HEK293 (cell line): ENCODE measurements around the gene PTPRG.

Experiments
- CTCF ChIA-PET: fragments of 350-600 bp; formaldehyde crosslinking; extraction: SDS; loops from one replicate; lab custom pipeline; 2021; ENCODE audit warnings: antibody characterized with exemption; lab: Yijun Ruan, JAX
- POLR2A ChIA-PET: fragments of 300-600 bp; formaldehyde crosslinking; extraction: SDS; loops from one replicate; lab custom pipeline; 2020; ENCODE audit warnings: antibody characterized with exemption, inconsistent platforms; lab: Yijun Ruan, JAX
- H3K27ac ChIP-seq: fragments of 200-500 bp; sonication (Bioruptor generic); 2 replicates; pipeline ENCODE4 v1.5.1; 2014; ENCODE audit warnings: low read depth, low read length, control low read depth, inconsistent platforms; ENCODE audit errors: extremely low read depth
- H3K36me3 ChIP-seq, 2 experiments: fragments of 200-500 bp in 1 of 2; sonication (Bioruptor generic) in 1 of 2; 1 replicate in 1 of 2; 2 replicates in 1 of 2; pipeline ENCODE4 v1.5.1; 2014 to 2017; ENCODE audit warnings: inconsistent platforms in 2 of 2, low read length in 2 of 2; ENCODE audit not compliant: control insufficient read depth in 2 of 2, insufficient read depth in 1 of 2
- H3K4me1 ChIP-seq: fragments of 200-500 bp; sonication (Bioruptor generic); 2 replicates; pipeline ENCODE4 v1.5.1; 2014; ENCODE audit warnings: mild to moderate bottlenecking, low read length, inconsistent platforms; ENCODE audit not compliant: control insufficient read depth, insufficient read depth
- H3K4me3 ChIP-seq: 2 replicates; pipeline ENCODE4 v1.5.1; 2011; ENCODE audit warnings: low read depth, mild to moderate bottlenecking, control low read depth, low read length, moderate library complexity
- H3K9me3 ChIP-seq: fragments of 200-500 bp; sonication (Bioruptor generic); 2 replicates; pipeline ENCODE4 v1.5.1; 2014; ENCODE audit warnings: low read depth, low read length, inconsistent platforms; ENCODE audit not compliant: control insufficient read depth, insufficient read depth
- HOXD13 ChIP-seq: sonication (generic); formaldehyde crosslinking; IDR thresholded peaks from 2 replicates; pipeline ENCODE4 v1.8.0; 2022; ENCODE audit warnings: missing genetic modification reagents, borderline replicate concordance
- KLF9 ChIP-seq: fragments of 450-650 bp; formaldehyde crosslinking; IDR thresholded peaks from 2 replicates; pipeline ENCODE4 v1.5.1; 2016; ENCODE audit warnings: missing biosample characterization, missing genetic modification characterization, low read depth
- MZF1 ChIP-seq: fragments of 450-650 bp; formaldehyde crosslinking; IDR thresholded peaks from 2 replicates; pipeline ENCODE4 v1.5.1; 2017; ENCODE audit warnings: missing biosample characterization, missing genetic modification characterization, borderline replicate concordance
- OSR2 ChIP-seq: fragments of 450-650 bp; formaldehyde crosslinking; IDR thresholded peaks from 2 replicates; pipeline ENCODE4 v1.5.1; 2016; ENCODE audit warnings: missing biosample characterization, missing genetic modification characterization
- SALL2 ChIP-seq: fragments of 450-650 bp; formaldehyde crosslinking; IDR thresholded peaks from 2 replicates; pipeline ENCODE4 v1.5.0; 2017; ENCODE audit warnings: missing biosample characterization, mild to moderate bottlenecking, missing genetic modification characterization, borderline replicate concordance
- ZBTB1 ChIP-seq: fragments of 450-650 bp; formaldehyde crosslinking; IDR thresholded peaks from 2 replicates; pipeline ENCODE4 v1.5.1; 2016; ENCODE audit warnings: missing biosample characterization, missing genetic modification characterization
- ZBTB6 ChIP-seq: fragments of 450-650 bp; formaldehyde crosslinking; IDR thresholded peaks from 2 replicates; pipeline ENCODE4 v1.5.1; 2017; ENCODE audit warnings: missing biosample characterization, missing genetic modification characterization
- ZNF138 ChIP-seq: fragments of 450-650 bp; formaldehyde crosslinking; IDR thresholded peaks from 2 replicates; pipeline ENCODE4 v1.5.1; 2016; ENCODE audit warnings: missing biosample characterization, missing genetic modification characterization, borderline replicate concordance
- ZNF140 ChIP-seq: fragments of 450-650 bp; formaldehyde crosslinking; IDR thresholded peaks from 2 replicates; pipeline ENCODE4 v1.5.1; 2016; ENCODE audit warnings: missing biosample characterization, missing genetic modification characterization
- ZNF157 ChIP-seq: fragments of 450-650 bp; formaldehyde crosslinking; IDR thresholded peaks from 2 replicates; pipeline ENCODE4 v1.5.1; 2016; ENCODE audit warnings: missing biosample characterization, missing genetic modification characterization
- ZNF202 ChIP-seq: fragments of 450-650 bp; formaldehyde crosslinking; IDR thresholded peaks from 2 replicates; pipeline ENCODE4 v1.5.1; 2016; ENCODE audit warnings: missing biosample characterization, missing genetic modification characterization, borderline replicate concordance
- ZNF274 ChIP-seq, 2 experiments: fragments of 200-500 bp in 1 of 2; fragments of 450-650 bp in 1 of 2; sonication (Bioruptor generic) in 1 of 2; formaldehyde crosslinking in 1 of 2; IDR thresholded peaks; 2 replicates each; pipeline versions ENCODE4 v1.5.1 to v1.6.1; 2014 to 2016; ENCODE audit warnings: borderline replicate concordance in 1 of 2, inconsistent platforms in 1 of 2, low read length in 1 of 2, missing biosample characterization in 1 of 2, missing genetic modification characterization in 1 of 2
- ZNF324 ChIP-seq: fragments of 450-650 bp; formaldehyde crosslinking; IDR thresholded peaks from 2 replicates; pipeline ENCODE4 v1.5.1; 2016; ENCODE audit warnings: missing biosample characterization, missing genetic modification characterization
- ZNF416 ChIP-seq: fragments of 450-650 bp; formaldehyde crosslinking; IDR thresholded peaks from 2 replicates; pipeline ENCODE4 v1.5.1; 2016; ENCODE audit warnings: missing biosample characterization, missing genetic modification characterization
- ZNF521 ChIP-seq: fragments of 450-650 bp; formaldehyde crosslinking; IDR thresholded peaks from 2 replicates; pipeline ENCODE4 v1.5.1; 2017; ENCODE audit warnings: missing biosample characterization, mild to moderate bottlenecking, missing genetic modification characterization
- ZNF548 ChIP-seq: fragments of 450-650 bp; formaldehyde crosslinking; IDR thresholded peaks from 2 replicates; pipeline ENCODE4 v1.5.1; 2016; ENCODE audit warnings: missing biosample characterization, missing genetic modification characterization
- ZNF558 ChIP-seq: fragments of 450-650 bp; formaldehyde crosslinking; IDR thresholded peaks from 2 replicates; pipeline ENCODE4 v1.5.1; 2016; ENCODE audit warnings: missing biosample characterization, missing genetic modification characterization
- ZNF560 ChIP-seq: fragments of 450-650 bp; formaldehyde crosslinking; IDR thresholded peaks from 2 replicates; pipeline ENCODE4 v1.5.1; 2017; ENCODE audit warnings: missing biosample characterization, missing genetic modification characterization, borderline replicate concordance
- ZNF580 ChIP-seq: fragments of 450-650 bp; formaldehyde crosslinking; IDR thresholded peaks from 2 replicates; pipeline ENCODE4 v1.5.1; 2016; ENCODE audit warnings: missing biosample characterization, missing genetic modification characterization
- ZNF600 ChIP-seq: fragments of 450-650 bp; formaldehyde crosslinking; IDR thresholded peaks from 2 replicates; pipeline ENCODE4 v1.5.1; 2016; ENCODE audit warnings: missing biosample characterization, missing genetic modification characterization
- ZNF664 ChIP-seq: fragments of 450-650 bp; formaldehyde crosslinking; IDR thresholded peaks from 2 replicates; pipeline ENCODE4 v1.5.1; 2016; ENCODE audit warnings: missing biosample characterization, missing genetic modification characterization
- ZNF692 ChIP-seq: fragments of 450-650 bp; formaldehyde crosslinking; IDR thresholded peaks from 2 replicates; pipeline ENCODE4 v1.5.1; 2016; ENCODE audit warnings: missing biosample characterization, missing genetic modification characterization
- ZNF701 ChIP-seq: fragments of 450-650 bp; formaldehyde crosslinking; IDR thresholded peaks from 2 replicates; pipeline ENCODE4 v1.5.1; 2016; ENCODE audit warnings: missing biosample characterization, missing genetic modification characterization
- ZNF704 ChIP-seq: fragments of 450-650 bp; formaldehyde crosslinking; IDR thresholded peaks from 2 replicates; pipeline ENCODE4 v1.5.1; 2016; ENCODE audit warnings: missing biosample characterization, missing genetic modification characterization
- ZNF76 ChIP-seq: fragments of 450-650 bp; formaldehyde crosslinking; IDR thresholded peaks from 2 replicates; pipeline ENCODE4; 2016; ENCODE audit warnings: low read depth, missing biosample characterization, missing genetic modification characterization, borderline replicate concordance
- ZNF776 ChIP-seq: fragments of 450-650 bp; formaldehyde crosslinking; IDR thresholded peaks from 2 replicates; pipeline ENCODE4 v1.5.0; 2017; ENCODE audit warnings: missing biosample characterization, missing genetic modification characterization, borderline replicate concordance
- ZSCAN30 ChIP-seq: fragments of 450-650 bp; IDR thresholded peaks from 2 replicates; pipeline ENCODE4 v1.5.1; 2018; ENCODE audit warnings: missing biosample characterization, mild to moderate bottlenecking, missing genetic modification characterization, moderate library complexity

PTPRG gene

GRCh38 chr3:61650719-61651410 is 89.5 kb downstream of the PTPRG start (continued):
- TF ChIP-seq ZNF76 (no peak), ZBTB1 (tag by site-specific recombination) (no peak), ZNF548 (tag by site-specific recombination) (no peak), ZSCAN30 (tag by site-specific recombination) (peak; percentile 34; the same call in 1 of the 2 replicates), ZNF560 (tag by site-specific recombination) (no peak), SALL2 (no peak), ZNF140 (tag by site-specific recombination) (no peak), ZBTB6 (tag by site-specific recombination) (no peak), ZNF580 (peak; percentile 61; the same call in 1 of the 2 replicates), ZNF692 (peak; percentile 32; the same call in 1 of the 2 replicates), ZNF701 (tag by site-specific recombination) (no peak), ZNF324 (tag by site-specific recombination) (no peak), ZNF664 (tag by site-specific recombination) (peak; percentile 54; the same call in 1 of the 2 replicates), MZF1 (tag by site-specific recombination) (no peak), ZNF274 (IDR thresholded peaks at IDR 0.05; ENCODE audit: low read length) (no peak), ZNF274 (tag by site-specific recombination; IDR thresholded peaks at IDR 0.05; ENCODE audit: borderline replicate concordance) (no peak), HOXD13 (CRISPR knock-in tag) (no peak), KLF9 (tag by site-specific recombination) (0 out of 2 replicates have a peak, but pooled peaks have one; percentile 21), ZNF704 (tag by site-specific recombination) (no peak), ZNF138 (no peak), OSR2 (tag by site-specific recombination) (peak; percentile 54), ZNF202 (tag by site-specific recombination) (no peak)

- H3K27ac ChIP-seq: no peak overlapping the region
- H3K4me3 ChIP-seq: no peak overlapping the region
- H3K36me3 ChIP-seq: no peaks in the 10 kb centered on the region
- TF ChIP-seq ZNF776 (tag by site-specific recombination) (no peak), ZNF521 (tag by site-specific recombination) (no peak), ZNF600 (tag by site-specific recombination) (0 out of 2 replicates have a peak, but pooled peaks have one; percentile 45), ZNF416 (tag by site-specific recombination) (no peak), ZNF558 (tag by site-specific recombination) (no peak), ZNF157 (no peak)
- ChIA-PET CTCF (no interaction called here), POLR2A (no interaction called here)
- H3K9me3 ChIP-seq: no peaks in the 10 kb centered on the region
- H3K4me1 ChIP-seq: no peaks in the 10 kb centered on the region
These were observed 96.3 kb downstream of the PTPRG start for GRCh38 chr3:61657689-61658088.
